ENCODE results near the gene ARPC5L.

DNA sequence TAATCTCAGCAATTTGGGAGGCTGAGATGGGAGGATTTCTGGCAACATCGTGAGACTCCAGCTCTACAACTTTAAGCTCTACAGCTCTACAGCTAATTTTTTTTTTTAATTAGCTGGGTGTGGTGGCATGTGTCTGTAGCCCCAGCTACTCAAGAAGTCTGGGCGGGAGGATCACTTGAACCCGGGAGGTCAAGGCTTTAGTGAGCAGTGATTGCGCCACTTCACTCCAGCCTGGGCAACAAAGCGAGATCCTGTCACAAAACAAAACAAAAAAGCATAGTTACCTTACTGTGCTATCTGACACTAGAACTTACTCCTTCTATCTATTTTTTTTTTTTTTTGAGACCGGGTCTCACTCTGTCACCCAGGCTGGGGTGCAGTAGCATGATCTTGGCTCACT lies 15.0 kb upstream of the ARPC5L start:
- TF ChIP-seq, protein P1, sequence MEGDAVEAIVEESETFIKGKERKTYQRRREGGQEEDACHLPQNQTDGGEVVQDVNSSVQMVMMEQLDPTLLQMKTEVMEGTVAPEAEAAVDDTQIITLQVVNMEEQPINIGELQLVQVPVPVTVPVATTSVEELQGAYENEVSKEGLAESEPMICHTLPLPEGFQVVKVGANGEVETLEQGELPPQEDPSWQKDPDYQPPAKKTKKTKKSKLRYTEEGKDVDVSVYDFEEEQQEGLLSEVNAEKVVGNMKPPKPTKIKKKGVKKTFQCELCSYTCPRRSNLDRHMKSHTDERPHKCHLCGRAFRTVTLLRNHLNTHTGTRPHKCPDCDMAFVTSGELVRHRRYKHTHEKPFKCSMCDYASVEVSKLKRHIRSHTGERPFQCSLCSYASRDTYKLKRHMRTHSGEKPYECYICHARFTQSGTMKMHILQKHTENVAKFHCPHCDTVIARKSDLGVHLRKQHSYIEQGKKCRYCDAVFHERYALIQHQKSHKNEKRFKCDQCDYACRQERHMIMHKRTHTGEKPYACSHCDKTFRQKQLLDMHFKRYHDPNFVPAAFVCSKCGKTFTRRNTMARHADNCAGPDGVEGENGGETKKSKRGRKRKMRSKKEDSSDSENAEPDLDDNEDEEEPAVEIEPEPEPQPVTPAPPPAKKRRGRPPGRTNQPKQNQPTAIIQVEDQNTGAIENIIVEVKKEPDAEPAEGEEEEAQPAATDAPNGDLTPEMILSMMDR (IDR thresholded peaks at IDR 0.05; ENCODE audit: borderline replicate concordance, extremely low read depth, low read length, poor library complexity, severe bottlenecking) = no peak
- TF ChIP-seq EZH2 (IDR thresholded peaks at IDR 0.05; ENCODE audit: borderline replicate concordance, low read depth, low read length, severe bottlenecking) = no peak

Data from DND-41 (cell line).